ENCODE measurements around the gene DUSP22.
"Not testable (repeated sequence)": the region's sequence is repeated elsewhere in the genome, so short reads cannot be mapped to it uniquely, and the experiment has no call there.

DUSP22 gene

DNA sequence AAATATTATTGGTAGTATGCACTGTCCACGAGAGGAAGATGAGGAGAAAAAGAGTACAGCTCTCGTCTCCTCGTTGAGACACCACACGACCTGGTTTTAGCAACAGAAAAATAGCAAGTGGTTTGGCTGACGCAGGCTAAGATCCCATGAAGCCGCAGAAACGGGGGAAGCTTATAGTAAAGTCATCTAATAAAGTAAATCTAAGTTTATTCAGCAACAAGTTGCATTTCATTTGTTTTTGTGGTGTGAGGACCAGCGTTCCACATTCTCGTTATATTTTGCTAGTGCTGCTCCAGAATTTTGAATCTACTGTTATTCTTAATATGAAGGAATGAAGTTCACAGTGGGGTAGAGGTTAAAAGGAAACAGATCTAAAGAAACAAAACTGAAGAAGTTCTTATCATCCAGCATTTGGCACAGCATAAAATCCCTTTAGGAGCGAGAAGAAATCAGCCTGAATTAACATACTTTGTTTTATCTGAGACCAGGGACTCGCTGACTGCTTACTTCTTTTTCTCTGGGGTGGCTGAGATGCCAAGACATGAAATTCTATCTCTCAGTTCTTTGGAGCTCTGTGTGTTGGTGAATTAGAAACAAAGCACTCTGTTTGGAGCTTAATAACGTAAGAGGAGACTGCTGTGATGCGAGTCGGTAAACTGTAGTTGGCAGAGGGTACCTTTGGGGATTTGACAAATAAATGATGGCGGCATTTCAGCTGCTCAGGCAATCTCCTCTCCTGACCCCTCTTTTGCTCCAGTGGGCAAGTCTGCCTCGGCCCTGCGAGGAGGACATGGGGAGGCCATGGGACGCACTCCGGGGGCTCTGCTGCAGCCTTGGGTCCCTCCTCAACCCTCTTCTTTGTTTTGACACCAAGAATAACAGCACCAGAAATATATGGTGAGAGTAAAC, 74.4 kb downstream of the DUSP22 start:
- TF ChIP-seq, protein P1, sequence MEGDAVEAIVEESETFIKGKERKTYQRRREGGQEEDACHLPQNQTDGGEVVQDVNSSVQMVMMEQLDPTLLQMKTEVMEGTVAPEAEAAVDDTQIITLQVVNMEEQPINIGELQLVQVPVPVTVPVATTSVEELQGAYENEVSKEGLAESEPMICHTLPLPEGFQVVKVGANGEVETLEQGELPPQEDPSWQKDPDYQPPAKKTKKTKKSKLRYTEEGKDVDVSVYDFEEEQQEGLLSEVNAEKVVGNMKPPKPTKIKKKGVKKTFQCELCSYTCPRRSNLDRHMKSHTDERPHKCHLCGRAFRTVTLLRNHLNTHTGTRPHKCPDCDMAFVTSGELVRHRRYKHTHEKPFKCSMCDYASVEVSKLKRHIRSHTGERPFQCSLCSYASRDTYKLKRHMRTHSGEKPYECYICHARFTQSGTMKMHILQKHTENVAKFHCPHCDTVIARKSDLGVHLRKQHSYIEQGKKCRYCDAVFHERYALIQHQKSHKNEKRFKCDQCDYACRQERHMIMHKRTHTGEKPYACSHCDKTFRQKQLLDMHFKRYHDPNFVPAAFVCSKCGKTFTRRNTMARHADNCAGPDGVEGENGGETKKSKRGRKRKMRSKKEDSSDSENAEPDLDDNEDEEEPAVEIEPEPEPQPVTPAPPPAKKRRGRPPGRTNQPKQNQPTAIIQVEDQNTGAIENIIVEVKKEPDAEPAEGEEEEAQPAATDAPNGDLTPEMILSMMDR (IDR thresholded peaks at IDR 0.05; ENCODE audit: insufficient read depth, low read length, missing control alignments), result no peak
- H3K4me3 ChIP-seq (ENCODE audit: low read depth, low read length), result no peak overlapping the region
- CTCF ChIA-PET, result no interaction called here
- no peak for DNase-seq (ENCODE audit: low read depth, low spot score)
- POLR2A ChIA-PET, result no interaction called here

DNA sequence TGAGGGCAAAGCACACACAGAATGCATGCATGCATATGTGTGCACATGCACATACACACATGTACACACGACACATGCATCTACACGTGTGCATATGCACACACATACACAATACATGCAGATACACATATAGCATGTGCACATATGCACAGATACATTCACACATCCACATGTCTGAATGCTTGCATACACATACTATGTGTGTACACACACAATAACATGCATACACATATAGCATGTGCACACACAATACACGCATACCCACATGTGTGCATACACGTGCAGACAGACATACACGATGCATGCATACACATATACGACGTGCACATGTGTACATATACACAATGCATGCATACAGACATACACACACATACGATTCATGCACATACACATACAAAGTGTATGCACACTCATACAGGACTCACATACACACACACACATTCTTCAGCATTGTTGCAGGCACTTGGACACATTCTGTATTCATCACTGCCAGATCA, 75.1 kb downstream of the DUSP22 start:
- ChIA-PET POLR2A (no interaction called here), CTCF (no interaction called here)
- TF ChIP-seq, protein P1 (IDR thresholded peaks at IDR 0.05; ENCODE audit: insufficient read depth, low read length, missing control alignments), result no peak
- no peak for DNase-seq (ENCODE audit: low read depth, low spot score)
- no peak overlapping the region for H3K4me3 ChIP-seq (ENCODE audit: low read depth, low read length)

DNA sequence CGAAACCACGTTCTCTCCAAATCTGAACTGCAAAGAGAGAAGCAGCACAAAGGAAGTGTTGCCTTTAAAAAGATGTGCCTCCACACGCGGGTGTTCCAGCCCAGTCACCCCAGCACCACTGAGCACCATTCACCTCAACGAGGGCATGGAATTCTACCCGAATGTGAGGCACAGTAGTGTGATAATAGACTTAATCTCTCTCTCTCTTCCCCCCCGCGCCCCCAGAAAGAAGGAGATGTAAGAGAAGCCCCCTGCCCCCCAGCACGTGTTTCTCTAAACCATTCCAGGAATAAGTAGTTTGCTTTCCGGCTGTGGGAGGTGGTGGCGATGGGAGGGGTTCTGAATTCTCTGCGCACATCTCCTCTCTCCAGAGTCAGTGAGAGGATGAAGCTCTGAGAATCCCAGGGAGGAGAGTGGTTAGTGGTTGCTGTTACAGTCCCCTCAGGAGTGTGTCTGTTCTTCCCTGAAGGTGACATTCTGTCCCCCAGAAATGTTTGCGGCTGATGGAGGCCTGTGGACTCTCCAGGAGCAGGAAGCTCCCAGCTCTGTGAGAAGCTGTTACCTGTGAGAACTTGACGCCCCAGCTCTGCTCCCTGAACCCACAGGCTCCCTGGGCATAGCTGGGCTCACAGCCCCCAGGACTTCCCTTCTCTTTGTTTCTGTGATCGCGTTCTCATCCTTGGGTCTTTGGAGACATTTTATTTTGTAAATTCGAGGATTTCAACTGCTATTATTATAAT, 75.8 kb downstream of the DUSP22 start:
- CTCF ChIA-PET, result no interaction called here
- DNase-seq (ENCODE audit: low read depth, low spot score), result no peak
- H3K4me3 ChIP-seq (ENCODE audit: low read depth, low read length), result no peak overlapping the region
- POLR2A ChIA-PET, result no interaction called here
- TF ChIP-seq, protein P1 (IDR thresholded peaks at IDR 0.05; ENCODE audit: insufficient read depth, low read length, missing control alignments), result no peak

DNA sequence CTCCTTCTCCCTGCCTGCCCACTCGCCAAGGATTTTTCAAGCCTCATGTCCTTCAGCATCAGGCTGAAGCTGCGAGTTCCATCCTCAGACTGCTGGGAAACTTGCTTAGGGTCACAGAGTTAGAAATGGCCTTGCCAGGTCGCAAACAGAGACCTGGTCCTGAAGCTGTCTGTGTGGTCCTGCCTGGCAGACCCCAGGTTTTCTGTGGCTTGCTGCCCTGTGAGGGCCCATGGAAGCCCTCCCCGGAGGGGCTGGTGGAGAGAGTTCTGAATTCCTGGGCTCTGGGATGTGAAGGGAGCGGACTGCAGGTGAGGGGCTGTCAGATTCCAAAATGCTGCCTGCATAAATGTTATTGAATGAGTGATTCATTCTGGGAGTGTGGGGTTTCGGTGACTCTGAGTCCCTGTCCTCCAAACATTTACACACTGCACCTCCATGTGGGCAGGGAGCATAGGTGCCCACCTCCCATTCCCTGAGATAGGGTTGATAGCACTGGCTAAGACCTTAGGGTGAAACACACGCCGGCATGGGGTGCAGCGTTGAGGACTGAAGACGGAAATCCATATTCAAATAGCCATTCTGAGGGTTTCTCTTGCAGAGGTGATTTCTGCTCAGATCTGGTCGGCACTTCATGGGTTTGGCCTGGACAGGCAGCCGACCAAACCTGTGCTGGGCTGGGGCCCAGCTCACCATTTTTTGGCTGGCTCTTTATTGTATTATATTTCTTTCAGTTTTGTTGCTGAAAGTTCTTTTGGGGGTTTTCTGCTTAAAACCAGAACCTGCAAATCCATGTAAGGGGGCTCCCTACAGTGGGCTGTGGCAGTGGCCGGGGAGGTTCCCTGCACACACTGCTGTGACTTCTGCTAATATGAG, 77.5 kb downstream of the DUSP22 start:
- no peak for DNase-seq (ENCODE audit: low read depth, low spot score)
- POLR2A ChIA-PET, result interaction anchor here (1.0 kb wide), 1 partner anchor 24 kb away, joined by 3 read pairs; no protein-coding TSS in a partner anchor
- TF ChIP-seq, protein P1 (IDR thresholded peaks at IDR 0.05; ENCODE audit: insufficient read depth, low read length, missing control alignments), result no peak
- CTCF ChIA-PET, result no interaction called here
- no peak overlapping the region for H3K4me3 ChIP-seq (ENCODE audit: low read depth, low read length)

DNA sequence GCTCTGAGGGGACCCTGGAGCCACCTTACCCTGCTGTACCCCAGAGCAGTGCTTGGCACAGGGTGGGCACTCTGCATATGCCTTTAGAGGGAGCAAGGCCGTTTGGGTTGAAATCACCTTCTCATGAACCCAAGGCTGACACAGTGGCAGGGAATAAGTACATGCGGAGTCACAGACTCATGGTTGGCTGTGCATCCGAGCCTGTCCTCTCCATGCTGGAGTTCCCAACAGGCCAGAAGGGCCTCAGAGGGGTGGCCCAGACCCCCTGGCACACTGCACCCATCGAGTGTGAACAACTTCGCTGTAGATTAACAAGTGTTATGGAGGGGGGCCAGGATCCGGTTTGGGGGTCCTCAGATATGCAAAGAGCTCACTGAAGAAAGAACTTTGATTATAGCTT, 78.3 kb downstream of the DUSP22 start:
- POLR2A ChIA-PET, result no interaction called here
- DNase-seq (ENCODE audit: low read depth, low spot score), result no peak
- H3K4me3 ChIP-seq (ENCODE audit: low read depth, low read length), result no peak overlapping the region
- CTCF ChIA-PET, result no interaction called here
- TF ChIP-seq, protein P1 (IDR thresholded peaks at IDR 0.05; ENCODE audit: insufficient read depth, low read length, missing control alignments), result no peak

DNA sequence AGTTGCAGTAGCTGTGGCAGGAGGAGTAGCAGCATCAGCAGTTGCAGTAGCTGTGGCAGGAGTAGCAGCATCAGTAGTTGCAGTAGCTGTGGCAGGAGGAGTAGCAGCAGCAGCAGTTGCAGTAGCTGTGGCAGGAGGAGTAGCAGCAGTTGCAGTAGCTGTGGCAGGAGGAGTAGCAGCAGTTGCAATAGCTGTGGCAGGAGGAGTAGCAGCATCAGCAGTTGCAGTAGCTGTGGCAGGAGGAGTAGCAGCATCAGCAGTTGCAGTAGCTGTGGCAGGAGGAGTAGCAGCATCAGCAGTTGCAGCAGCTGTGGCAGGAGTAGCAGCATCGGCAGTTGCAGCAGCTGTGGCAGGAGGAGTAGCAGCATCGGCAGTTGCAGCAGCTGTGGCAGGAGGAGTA, 79.6 kb downstream of the DUSP22 start:
- H3K4me3 ChIP-seq (ENCODE audit: low read depth, low read length); DNase-seq (ENCODE audit: low read depth, low spot score); CTCF ChIA-PET; POLR2A ChIA-PET: not testable (repeated sequence)

Data from AG04449 (cell line).